Hematopoietic multipotent progenitor cell treated with erythropoietin and hydrocortisone succinate and interleukin-3 and kit ligand, for 6 days (in vitro differentiated cells): Measurements from ENCODE around the gene CIP2A.
A peak's percentile ranks its signal among the peaks of the same experiment; 100 is the strongest.

Experiments used
- DNase-seq: peaks from one replicate; pipeline ENCODE4 v3.0.0-alpha.2; 2015

Gene CIP2A

GRCh38 chr3:108509263-108509662, 80.0 kb downstream of the CIP2A start:
- no peak for DNase-seq

GRCh38 chr3:108507902-108508301, 81.3 kb downstream of the CIP2A start:
- DNase-seq: no peak

GRCh38 chr3:108505811-108506210, 83.4 kb downstream of the CIP2A start:
- peak; percentile 49 for DNase-seq

GRCh38 chr3:108503722-108504121, 85.5 kb downstream of the CIP2A start:
- DNase-seq: no peak

GRCh38 chr3:108501535-108501934, 87.7 kb downstream of the CIP2A start:
- no peak for DNase-seq

GRCh38 chr3:108500728-108501127, 88.5 kb downstream of the CIP2A start:
- no peak for DNase-seq
